Activated CD8-positive, alpha-beta memory T cell treated with anti-CD3 and anti-CD28 coated beads, Interleukin-2, amount 10 ng/mL, durations not matched to agents 7 days and 5 days (primary cell): ENCODE data around the gene NUTM2A. TPM values are rescaled to one million over a fixed set of nuclear protein-coding genes. Genes with fewer than 3 reads are reported as not detected.
"Not testable (repeated sequence)": the region's sequence is repeated elsewhere in the genome, so short reads cannot be mapped to it uniquely, and the experiment has no call there.

ENCODE experiments used
- ATAC-seq: fragments of 150-1000 bp; cut with Tn5 transposase; one replicate; pipeline ENCODE4 v1.10.0; 2021; ENCODE audit warnings: moderate library complexity
- CTCF ChIA-PET: fragments of 350-600 bp; sonication (Branson Sonifier 250); formaldehyde crosslinking; loops from one replicate; lab custom pipeline; 2021; ENCODE audit warnings: antibody characterized with exemption; lab: Charles Lee
- DNase-seq: peaks from one replicate; pipeline ENCODE4 v3.0.0-alpha.2; 2020
- H3K27ac Mint-ChIP-seq: one replicate; pipeline ENCODE4 v1.8.0; 2021; ENCODE audit warnings: mild to moderate bottlenecking, mixed read lengths
- H3K27me3 Mint-ChIP-seq: one replicate; pipeline ENCODE4 v1.8.0; 2021; ENCODE audit warnings: mixed read lengths
- H3K36me3 Mint-ChIP-seq: one replicate; pipeline ENCODE4 v1.8.0; 2021; ENCODE audit warnings: mild to moderate bottlenecking, mixed read lengths
- H3K4me1 Mint-ChIP-seq: one replicate; pipeline ENCODE4 v1.8.0; 2021; ENCODE audit warnings: mixed read lengths
- H3K4me3 Mint-ChIP-seq: one replicate; pipeline ENCODE4 v1.8.0; 2021; ENCODE audit warnings: mild to moderate bottlenecking, moderate library complexity, mixed read lengths
- H3K9me3 Mint-ChIP-seq: one replicate; pipeline ENCODE4 v1.8.0; 2022; ENCODE audit warnings: low read depth, mixed read lengths
- total RNA-seq, 2 experiments: library from RNA; stranded (reverse); gene quantifications; one replicate each; pipeline ENCODE4 v1.2.3, GENCODE V29; 2021

The NUTM2A gene
- total RNA-seq, result under 1 TPM; 0.38 to 0.49 TPM

- ATAC-seq, DNase-seq, H3K27me3 Mint-ChIP-seq, H3K27ac Mint-ChIP-seq, H3K4me3 Mint-ChIP-seq, H3K36me3 Mint-ChIP-seq, CTCF ChIA-PET, H3K4me1 Mint-ChIP-seq, H3K9me3 Mint-ChIP-seq: not testable (repeated sequence)
Measured at GRCh38 chr10:87225148-87225547, at the start of gene NUTM2A. NUTM2A (plus strand) TSS chr10:87225448; CDS start chr10:87225831, 383 bp downstream.

- H3K9me3 Mint-ChIP-seq, H3K36me3 Mint-ChIP-seq, H3K27ac Mint-ChIP-seq, H3K4me3 Mint-ChIP-seq, CTCF ChIA-PET, DNase-seq, H3K27me3 Mint-ChIP-seq, ATAC-seq, H3K4me1 Mint-ChIP-seq: not testable (repeated sequence)
Measured at GRCh38 chr10:87177587-87177986, 47.7 kb upstream of the NUTM2A start.

- DNase-seq, CTCF ChIA-PET, H3K4me1 Mint-ChIP-seq: not testable (repeated sequence)
Measured at GRCh38 chr10:87184421-87184820, 40.8 kb upstream of the NUTM2A start.

GRCh38 chr10:87186016-87186415 is 39.2 kb upstream of the NUTM2A start:
- ATAC-seq, CTCF ChIA-PET, H3K4me3 Mint-ChIP-seq, H3K27me3 Mint-ChIP-seq, H3K4me1 Mint-ChIP-seq, H3K27ac Mint-ChIP-seq, H3K9me3 Mint-ChIP-seq, DNase-seq: not testable (repeated sequence)
- H3K36me3 Mint-ChIP-seq, result peaks cover 42% of the 10 kb centered on the region

More at GRCh38 chr10:87184421-87184820, 40.8 kb upstream of the NUTM2A start:
- H3K4me3 Mint-ChIP-seq, ATAC-seq, H3K27ac Mint-ChIP-seq, H3K27me3 Mint-ChIP-seq, H3K9me3 Mint-ChIP-seq: not testable (repeated sequence)
- peaks cover 44% of the 10 kb centered on the region for H3K36me3 Mint-ChIP-seq

- CTCF ChIA-PET, DNase-seq, H3K9me3 Mint-ChIP-seq, H3K27me3 Mint-ChIP-seq, ATAC-seq, H3K27ac Mint-ChIP-seq, H3K4me3 Mint-ChIP-seq, H3K4me1 Mint-ChIP-seq: not testable (repeated sequence)
- H3K36me3 Mint-ChIP-seq, result peaks cover 40% of the 10 kb centered on the region
Measured at GRCh38 chr10:87187573-87187972, 37.7 kb upstream of the NUTM2A start.

GRCh38 chr10:87191841-87192240 is 33.4 kb upstream of the NUTM2A start:
- H3K9me3 Mint-ChIP-seq, CTCF ChIA-PET, H3K27ac Mint-ChIP-seq, H3K4me1 Mint-ChIP-seq, H3K27me3 Mint-ChIP-seq, DNase-seq, H3K4me3 Mint-ChIP-seq, ATAC-seq: not testable (repeated sequence)
- H3K36me3 Mint-ChIP-seq, result peaks cover 18% of the 10 kb centered on the region

GRCh38 chr10:87200924-87201323 is 24.3 kb upstream of the NUTM2A start:
- peak; percentile 56 for DNase-seq
- CTCF ChIA-PET, result not testable (repeated sequence)
- H3K4me3 Mint-ChIP-seq, result peak overlapping the region; percentile 50

GRCh38 chr10:87204801-87205200 is 20.4 kb upstream of the NUTM2A start:
- DNase-seq, H3K36me3 Mint-ChIP-seq, H3K27ac Mint-ChIP-seq, ATAC-seq, H3K4me3 Mint-ChIP-seq, CTCF ChIA-PET, H3K27me3 Mint-ChIP-seq, H3K9me3 Mint-ChIP-seq: not testable (repeated sequence)
- H3K4me1 Mint-ChIP-seq, result peaks cover 22% of the 10 kb centered on the region

More at GRCh38 chr10:87200924-87201323, 24.3 kb upstream of the NUTM2A start:
- H3K27ac Mint-ChIP-seq, result peak overlapping the region; percentile 80
- peak; percentile 82 for ATAC-seq
- H3K36me3 Mint-ChIP-seq, H3K9me3 Mint-ChIP-seq, H3K27me3 Mint-ChIP-seq: not testable (repeated sequence)
- H3K4me1 Mint-ChIP-seq, result peaks cover 22% of the 10 kb centered on the region

- DNase-seq, H3K4me3 Mint-ChIP-seq, H3K9me3 Mint-ChIP-seq, H3K27ac Mint-ChIP-seq, CTCF ChIA-PET, H3K36me3 Mint-ChIP-seq, H3K27me3 Mint-ChIP-seq, ATAC-seq: not testable (repeated sequence)
- H3K4me1 Mint-ChIP-seq, result peaks cover 13% of the 10 kb centered on the region
Measured at GRCh38 chr10:87206922-87207321, 18.3 kb upstream of the NUTM2A start.

- H3K4me3 Mint-ChIP-seq, ATAC-seq, H3K27ac Mint-ChIP-seq, CTCF ChIA-PET, H3K9me3 Mint-ChIP-seq, DNase-seq, H3K36me3 Mint-ChIP-seq, H3K27me3 Mint-ChIP-seq, H3K4me1 Mint-ChIP-seq: not testable (repeated sequence)
Measured at GRCh38 chr10:87210309-87210708, 14.9 kb upstream of the NUTM2A start.

- DNase-seq, H3K4me1 Mint-ChIP-seq, H3K36me3 Mint-ChIP-seq, ATAC-seq, H3K27ac Mint-ChIP-seq, H3K9me3 Mint-ChIP-seq, CTCF ChIA-PET, H3K27me3 Mint-ChIP-seq, H3K4me3 Mint-ChIP-seq: not testable (repeated sequence)
Measured at GRCh38 chr10:87211848-87212247, 13.4 kb upstream of the NUTM2A start.

- peak; percentile 73 for ATAC-seq
- not testable (repeated sequence) for H3K4me3 Mint-ChIP-seq, DNase-seq, H3K4me1 Mint-ChIP-seq, H3K36me3 Mint-ChIP-seq, H3K27me3 Mint-ChIP-seq, H3K27ac Mint-ChIP-seq, H3K9me3 Mint-ChIP-seq
- CTCF ChIA-PET, result interaction anchor here (0.7 kb wide), 1 partner anchor 1106 kb away, joined by 4 read pairs; no protein-coding TSS in a partner anchor
Measured at GRCh38 chr10:87213150-87213765, 12.0 kb upstream of the NUTM2A start.

GRCh38 chr10:87213806-87214205 is 11.4 kb upstream of the NUTM2A start:
- CTCF ChIA-PET, H3K36me3 Mint-ChIP-seq, H3K4me3 Mint-ChIP-seq, H3K27ac Mint-ChIP-seq, H3K27me3 Mint-ChIP-seq, H3K9me3 Mint-ChIP-seq, ATAC-seq, DNase-seq: not testable (repeated sequence)
- peaks cover 14% of the 10 kb centered on the region for H3K4me1 Mint-ChIP-seq

GRCh38 chr10:87216120-87216519 is 9.1 kb upstream of the NUTM2A start:
- H3K4me1 Mint-ChIP-seq, result peaks cover 15% of the 10 kb centered on the region
- not testable (repeated sequence) for ATAC-seq, DNase-seq, H3K27ac Mint-ChIP-seq, H3K27me3 Mint-ChIP-seq, H3K36me3 Mint-ChIP-seq, H3K4me3 Mint-ChIP-seq, H3K9me3 Mint-ChIP-seq
- CTCF ChIA-PET, result interaction anchor here (1.1 kb wide), 1 partner anchor 277 kb away, joined by 7 read pairs; no protein-coding TSS in a partner anchor
